HG03039 (cell line): Measurements from ENCODE around the gene USP37.

Experiments used
- ATAC-seq: cut with Tn5 transposase; IDR thresholded peaks from one replicate; pipeline ENCODE4 v1.9.1; 2021; ENCODE audit warnings: mild to moderate bottlenecking, moderate library complexity; ENCODE audit not compliant: unreplicated experiment

The USP37 gene

DNA sequence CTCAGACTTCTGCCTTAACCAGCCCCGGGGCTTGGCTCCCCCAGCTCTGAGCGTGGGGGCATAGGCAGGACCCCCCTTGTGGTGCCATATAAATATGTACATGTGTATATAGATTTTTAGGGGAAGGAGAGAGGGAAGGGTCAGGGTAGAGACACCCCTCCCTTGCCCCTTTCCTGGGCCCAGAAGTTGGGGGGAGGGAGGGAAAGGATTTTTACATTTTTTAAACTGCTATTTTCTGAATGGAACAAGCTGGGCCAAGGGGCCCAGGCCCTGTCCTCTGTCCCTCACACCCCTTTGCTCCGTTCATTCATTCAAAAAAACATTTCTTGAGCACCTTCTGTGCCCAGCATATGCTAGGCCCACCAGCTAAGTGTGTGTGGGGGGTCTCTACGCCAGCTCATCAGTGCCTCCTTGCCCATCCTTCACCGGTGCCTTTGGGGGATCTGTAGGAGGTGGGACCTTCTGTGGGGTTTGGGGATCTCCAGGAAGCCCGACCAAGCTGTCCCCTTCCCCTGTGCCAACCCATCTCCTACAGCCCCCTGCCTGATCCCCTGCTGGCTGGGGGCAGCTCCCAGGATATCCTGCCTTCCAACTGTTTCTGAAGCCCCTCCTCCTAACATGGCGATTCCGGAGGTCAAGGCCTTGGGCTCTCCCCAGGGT, 162.9 kb downstream of the USP37 start:
- ATAC-seq = no peak

GRCh38 chr2:218404351-218405085, 163.6 kb downstream of the USP37 start:
- no peak for ATAC-seq

- ATAC-seq = no peak
These were observed 164.3 kb downstream of the USP37 start for GRCh38 chr2:218403810-218404209.

- ATAC-seq = no peak
These were observed 165.2 kb downstream of the USP37 start for GRCh38 chr2:218402911-218403411.

DNA sequence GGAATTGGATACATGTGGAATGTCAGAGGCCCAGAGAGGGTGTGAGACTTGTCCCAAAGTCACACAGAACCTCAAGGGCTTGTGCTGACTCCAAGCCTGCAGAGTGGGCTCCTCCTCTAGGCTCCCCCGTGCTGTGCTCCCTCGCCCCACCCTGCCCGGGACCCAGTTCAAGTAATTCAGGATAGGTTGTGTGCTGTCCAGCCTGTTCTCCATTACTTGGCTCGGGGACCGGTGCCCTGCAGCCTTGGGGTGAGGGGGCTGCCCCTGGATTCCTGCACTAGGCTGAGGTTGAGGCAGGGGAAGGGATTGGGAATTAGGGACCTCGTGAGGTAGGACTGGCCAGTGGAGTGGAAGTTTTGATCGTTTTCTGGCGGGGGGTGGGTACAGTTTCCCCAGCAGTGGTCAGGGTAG, 165.7 kb downstream of the USP37 start:
- ATAC-seq = no peak

GRCh38 chr2:218401890-218402289, 166.3 kb downstream of the USP37 start:
- no peak for ATAC-seq

DNA sequence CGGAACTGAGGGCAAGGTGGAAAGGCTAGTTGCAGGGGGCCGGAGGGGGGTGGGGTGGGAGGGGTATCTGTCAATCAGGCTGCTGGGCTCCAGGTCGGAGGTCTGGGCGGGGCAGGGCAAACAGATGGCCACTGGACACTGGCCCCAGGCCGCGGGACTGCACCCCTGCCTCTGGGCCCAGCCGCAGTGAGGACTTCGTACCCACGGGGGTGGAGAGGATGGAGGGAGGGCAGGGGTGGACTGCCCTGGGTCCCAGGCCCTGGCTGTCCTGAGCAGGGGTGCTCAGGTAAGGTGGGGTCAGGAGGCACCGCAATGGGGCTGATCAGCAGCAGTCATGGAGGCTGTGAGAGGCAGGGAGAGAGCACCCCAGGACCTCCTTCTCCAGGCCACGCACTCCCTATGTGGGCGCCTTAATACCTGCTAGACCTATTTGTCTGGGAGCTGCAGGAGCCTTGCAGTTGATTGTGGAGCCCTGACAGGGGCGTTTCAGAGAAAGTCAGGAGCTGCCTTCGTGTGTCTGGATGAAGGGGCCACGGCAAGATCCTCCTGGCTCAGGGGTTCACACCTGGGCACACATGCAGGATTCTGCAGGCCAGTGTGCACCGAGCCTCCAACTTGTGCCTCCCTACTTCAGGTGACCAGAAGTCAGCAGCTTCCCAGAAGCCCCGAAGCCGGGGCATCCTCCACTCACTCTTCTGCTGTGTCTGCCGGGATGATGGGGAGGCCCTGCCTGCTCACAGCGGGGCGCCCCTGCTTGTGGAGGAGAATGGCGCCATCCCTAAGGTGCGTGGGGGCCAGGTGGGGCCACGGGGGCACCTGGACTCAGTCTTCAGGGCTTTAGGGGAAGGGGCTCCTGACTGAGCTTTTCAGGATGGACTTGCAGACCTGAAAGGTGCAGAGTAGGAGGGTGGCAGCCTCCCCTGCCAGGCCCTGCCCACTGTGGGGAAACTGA, 166.9 kb downstream of the USP37 start:
- ATAC-seq = no peak
